Hepatocyte (in vitro differentiated cells): ENCODE data around the gene RPS15. TPM values are rescaled to one million over a fixed set of nuclear protein-coding genes. Genes with fewer than 3 reads are reported as not detected.

Experiments used
- DNase-seq: peaks from one replicate; pipeline ENCODE4 v3.0.0-alpha.2; 2016; ENCODE audit warnings: low spot score
- H2AFZ ChIP-seq: fragments of 200-600 bp; sonication (generic); 2 replicates; pipeline ENCODE4 v1.6.0; 2016; ENCODE audit warnings: antibody characterized with exemption, mild to moderate bottlenecking
- H3K27ac ChIP-seq: fragments of 200-600 bp; sonication (generic); 2 replicates; pipeline ENCODE4 v1.5.1; 2016; ENCODE audit warnings: mild to moderate bottlenecking
- H3K27me3 ChIP-seq: fragments of 200-600 bp; sonication (generic); 2 replicates; pipeline ENCODE4 v1.6.1; 2016
- H3K36me3 ChIP-seq: fragments of 200-600 bp; sonication (generic); replicated peaks from 2 replicates; pipeline ENCODE4 v1.5.1; 2016; ENCODE audit warnings: low read depth; ENCODE audit not compliant: insufficient read depth
- H3K4me1 ChIP-seq: fragments of 200-600 bp; sonication (generic); 2 replicates; pipeline ENCODE4 v1.5.1; 2016; ENCODE audit warnings: mild to moderate bottlenecking, moderate library complexity; ENCODE audit not compliant: insufficient read depth
- H3K4me2 ChIP-seq: fragments of 200-600 bp; sonication (generic); 2 replicates; pipeline ENCODE4 v1.6.0; 2016
- H3K4me3 ChIP-seq: fragments of 200-600 bp; sonication (generic); 2 replicates; pipeline ENCODE4 v1.5.1; 2016; ENCODE audit warnings: mild to moderate bottlenecking
- H3K79me2 ChIP-seq: fragments of 200-600 bp; sonication (generic); 2 replicates; pipeline ENCODE4 v1.6.0; 2017; ENCODE audit warnings: mild to moderate bottlenecking
- H3K9me2 ChIP-seq: fragments of 200-600 bp; sonication (generic); replicated peaks from 2 replicates; pipeline ENCODE4 v1.6.0; 2017; ENCODE audit warnings: mild to moderate bottlenecking; ENCODE audit not compliant: insufficient read depth
- H3K9me3 ChIP-seq: fragments of 200-600 bp; sonication (generic); 2 replicates; pipeline ENCODE4 v1.5.1; 2016; ENCODE audit warnings: low read depth, mild to moderate bottlenecking
- H4K20me1 ChIP-seq: fragments of 200-600 bp; sonication (generic); 2 replicates; pipeline ENCODE4 v1.6.0; 2016; ENCODE audit warnings: mild to moderate bottlenecking; ENCODE audit not compliant: insufficient read depth, poor library complexity, severe bottlenecking
- EZH2 ChIP-seq: fragments of 200-600 bp; sonication (generic); IDR thresholded peaks from 2 replicates; pipeline ENCODE4 v1.6.1; 2016; ENCODE audit warnings: antibody characterized with exemption, mild to moderate bottlenecking, borderline replicate concordance
- EZH2phosphoT487 ChIP-seq: fragments of 200-600 bp; sonication (generic); IDR thresholded peaks from one replicate; pipeline ENCODE4 v1.6.1; 2018; ENCODE audit warnings: antibody characterized with exemption, mild to moderate bottlenecking, low read depth, moderate library complexity; ENCODE audit not compliant: unreplicated experiment, severe bottlenecking
- WGBS: methylation state at CpG from one replicate; pipeline ENCODE4 v1.1.6; 2016; ENCODE audit warnings: low lambda C conversion rate; ENCODE audit errors: missing lambda C conversion rate; 5-methylcytosine and 5-hydroxymethylcytosine counted together
- polyA plus RNA-seq: library from polyadenylated mRNA; unstranded; fragments of >200 nt; fragmentation: Nextera tagmentation; extraction: Ambion mirVana; gene quantifications from 2 replicates; pipeline ENCODE4 v1.2.1, GENCODE V29; 2016
- total RNA-seq: library from RNA; depleted of rRNA; stranded (reverse); fragments of >200 nt; gene quantifications from 2 replicates; pipeline ENCODE4 v1.2.3, GENCODE V29; 2014
- TF ChIP-seq, protein P1 (sequence below): fragments of 200-600 bp; sonication (generic); IDR thresholded peaks from 2 replicates; pipeline ENCODE4 v1.5.1; 2016; ENCODE audit warnings: antibody characterized with exemption, mild to moderate bottlenecking; ENCODE audit not compliant: poor library complexity

RPS15 gene
- total and polyA plus RNA-seq, 2 experiments from 2014 or later: 938 to 1,556 TPM

DNA sequence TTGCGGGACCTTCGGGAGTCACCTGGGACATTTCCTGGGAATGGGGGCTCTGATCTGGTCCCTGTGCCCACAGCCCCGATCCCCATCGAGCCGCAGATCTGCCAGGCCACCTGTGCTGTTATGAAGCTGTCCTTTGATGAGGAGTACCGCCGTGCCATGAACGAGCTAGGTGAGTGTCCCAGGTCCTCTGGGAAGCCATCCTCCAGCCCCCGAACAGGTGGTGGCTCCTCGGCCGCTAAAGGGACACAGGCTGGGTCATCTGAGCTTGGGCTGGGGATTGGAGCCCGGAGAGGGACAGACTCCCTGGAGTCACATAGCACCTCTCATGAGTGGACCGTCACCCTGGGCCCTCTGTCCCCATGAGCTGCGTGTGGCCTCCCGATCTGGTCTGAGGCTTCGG is 19.7 kb downstream of the RPS15 start:
- no peak overlapping the region for H3K4me2 ChIP-seq
- H3K4me3 ChIP-seq: no peak overlapping the region
- H3K4me1 ChIP-seq: no peaks in the 10 kb centered on the region
- WGBS: 87% methylated on average over 12 of the region's 16 CpGs
- no peaks in the 10 kb centered on the region for H3K36me3 ChIP-seq
- H4K20me1 ChIP-seq: no peaks in the 10 kb centered on the region
- no peak overlapping the region for H3K27ac ChIP-seq
- peaks cover 43% of the 10 kb centered on the region for H3K27me3 ChIP-seq
- no peaks in the 10 kb centered on the region for H3K79me2 ChIP-seq
- TF ChIP-seq EZH2phosphoT487: no peak
- TF ChIP-seq, protein P1, sequence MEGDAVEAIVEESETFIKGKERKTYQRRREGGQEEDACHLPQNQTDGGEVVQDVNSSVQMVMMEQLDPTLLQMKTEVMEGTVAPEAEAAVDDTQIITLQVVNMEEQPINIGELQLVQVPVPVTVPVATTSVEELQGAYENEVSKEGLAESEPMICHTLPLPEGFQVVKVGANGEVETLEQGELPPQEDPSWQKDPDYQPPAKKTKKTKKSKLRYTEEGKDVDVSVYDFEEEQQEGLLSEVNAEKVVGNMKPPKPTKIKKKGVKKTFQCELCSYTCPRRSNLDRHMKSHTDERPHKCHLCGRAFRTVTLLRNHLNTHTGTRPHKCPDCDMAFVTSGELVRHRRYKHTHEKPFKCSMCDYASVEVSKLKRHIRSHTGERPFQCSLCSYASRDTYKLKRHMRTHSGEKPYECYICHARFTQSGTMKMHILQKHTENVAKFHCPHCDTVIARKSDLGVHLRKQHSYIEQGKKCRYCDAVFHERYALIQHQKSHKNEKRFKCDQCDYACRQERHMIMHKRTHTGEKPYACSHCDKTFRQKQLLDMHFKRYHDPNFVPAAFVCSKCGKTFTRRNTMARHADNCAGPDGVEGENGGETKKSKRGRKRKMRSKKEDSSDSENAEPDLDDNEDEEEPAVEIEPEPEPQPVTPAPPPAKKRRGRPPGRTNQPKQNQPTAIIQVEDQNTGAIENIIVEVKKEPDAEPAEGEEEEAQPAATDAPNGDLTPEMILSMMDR: no peak
- no peak for TF ChIP-seq EZH2
- no peaks in the 10 kb centered on the region for H3K9me3 ChIP-seq
- DNase-seq: no peak
- no peak overlapping the region for H2AFZ ChIP-seq
- H3K9me2 ChIP-seq: no peaks in the 10 kb centered on the region

DNA sequence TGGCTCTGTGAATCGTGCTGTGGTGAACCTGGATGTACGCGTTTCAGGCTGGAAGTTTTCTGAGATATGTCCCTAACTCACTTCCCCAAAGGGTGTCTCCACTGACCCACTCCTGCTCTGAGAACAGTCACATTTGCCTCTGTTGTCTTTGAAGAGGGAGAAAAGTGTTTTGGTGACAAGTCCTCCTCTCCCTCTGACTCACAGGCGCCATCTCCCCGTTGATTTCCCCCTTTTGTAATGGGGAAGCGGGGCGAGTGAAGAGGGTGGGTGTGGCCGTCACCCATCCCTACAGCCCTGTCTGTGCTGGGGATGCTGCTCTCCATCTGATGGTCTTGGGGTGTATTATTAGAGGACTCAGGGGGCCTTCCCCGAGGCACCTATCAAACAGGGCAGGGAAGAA is 21.3 kb downstream of the RPS15 start:
- Histone ChIP-seq H3K36me3 (no peaks in the 10 kb centered on the region), H3K4me2 (no peak overlapping the region), H3K4me3 (no peak overlapping the region), H3K27ac (no peak overlapping the region), H3K4me1 (no peaks in the 10 kb centered on the region), H3K27me3 (peaks cover 28% of the 10 kb centered on the region), H3K9me2 (no peaks in the 10 kb centered on the region), H3K79me2 (no peaks in the 10 kb centered on the region), H2AFZ (no peak overlapping the region), H4K20me1 (no peaks in the 10 kb centered on the region), H3K9me3 (no peaks in the 10 kb centered on the region)
- 75% methylated on average over 9 of the region's 9 CpGs for WGBS
- no peak for DNase-seq
- no peak for TF ChIP-seq EZH2
- TF ChIP-seq, protein P1: no peak
- TF ChIP-seq EZH2phosphoT487: no peak

DNA sequence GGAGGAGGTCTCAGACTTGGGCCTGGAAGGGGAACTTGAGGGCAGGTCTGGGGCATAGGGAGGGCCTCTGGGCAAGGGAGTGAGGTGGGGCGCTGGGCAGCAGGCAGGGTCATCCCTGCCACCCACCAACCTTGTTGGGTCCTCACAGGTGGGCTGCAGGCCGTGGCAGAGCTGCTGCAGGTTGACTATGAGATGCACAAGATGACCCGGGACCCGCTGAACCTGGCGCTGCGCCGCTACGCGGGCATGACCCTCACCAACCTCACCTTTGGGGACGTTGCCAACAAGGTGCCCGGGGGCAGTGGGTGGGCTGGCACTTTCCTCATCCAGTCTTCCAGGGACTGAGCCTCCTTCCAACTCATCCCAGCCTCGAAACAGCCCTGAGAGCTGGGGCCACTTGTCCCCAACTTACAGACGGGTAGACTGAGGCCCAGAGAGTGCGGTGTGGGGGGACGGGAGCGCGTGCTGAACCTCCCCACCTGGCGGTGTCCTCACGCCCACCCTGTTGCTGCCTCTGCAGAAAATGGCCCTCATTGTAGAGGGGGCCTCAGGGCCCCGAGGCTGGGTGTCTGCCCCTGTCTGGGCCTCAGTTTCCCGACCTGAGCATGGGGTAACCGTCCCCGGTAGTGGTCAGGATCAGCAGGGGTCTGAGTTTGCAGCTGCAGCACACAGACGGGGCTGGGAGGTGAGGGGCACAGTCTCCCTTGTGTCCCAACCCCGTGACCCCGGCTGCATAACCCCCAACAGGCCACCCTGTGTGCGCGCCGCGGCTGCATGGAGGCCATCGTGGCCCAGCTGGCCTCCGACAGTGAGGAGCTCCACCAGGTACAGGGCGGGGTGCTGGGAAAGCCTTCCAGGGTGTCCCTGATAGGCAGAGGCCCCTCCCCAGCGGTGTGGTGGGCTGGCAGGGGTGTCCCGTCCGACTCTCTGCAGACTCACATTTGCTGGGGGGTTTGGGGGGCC is 22.1 kb downstream of the RPS15 start:
- 95% methylated on average over 36 of the region's 36 CpGs for WGBS
- Histone ChIP-seq H3K27me3 (peaks cover 28% of the 10 kb centered on the region), H3K27ac (no peak overlapping the region), H3K9me2 (no peaks in the 10 kb centered on the region), H2AFZ (no peak overlapping the region), H3K36me3 (no peaks in the 10 kb centered on the region), H3K4me2 (no peak overlapping the region), H3K79me2 (no peaks in the 10 kb centered on the region), H3K4me1 (no peaks in the 10 kb centered on the region), H3K4me3 (no peak overlapping the region), H3K9me3 (no peaks in the 10 kb centered on the region), H4K20me1 (peaks cover 5% of the 10 kb centered on the region)
- DNase-seq: no peak
- no peak for TF ChIP-seq EZH2

DNA sequence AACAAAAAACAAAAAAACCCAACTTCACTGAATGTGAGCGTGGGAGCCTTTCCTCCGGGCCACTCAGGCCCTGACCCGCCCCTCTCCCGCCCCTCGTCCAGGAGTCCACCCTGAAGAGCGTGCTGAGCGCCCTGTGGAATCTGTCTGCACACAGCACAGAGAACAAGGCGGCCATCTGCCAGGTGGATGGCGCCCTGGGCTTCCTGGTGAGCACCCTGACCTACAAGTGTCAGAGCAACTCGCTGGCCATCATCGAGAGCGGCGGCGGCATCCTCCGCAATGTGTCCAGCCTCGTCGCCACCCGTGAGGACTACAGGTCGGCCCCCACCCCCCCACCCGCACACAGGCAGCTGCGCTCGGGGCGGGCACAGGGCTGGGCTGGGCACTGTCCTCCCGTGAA is 23.7 kb downstream of the RPS15 start:
- 95% methylated on average over 15 of the region's 24 CpGs for WGBS
- DNase-seq: no peak
- Histone ChIP-seq H4K20me1 (peaks cover 17% of the 10 kb centered on the region), H3K4me2 (no peak overlapping the region), H3K27me3 (peaks cover 32% of the 10 kb centered on the region), H3K79me2 (no peaks in the 10 kb centered on the region), H3K9me3 (no peaks in the 10 kb centered on the region), H2AFZ (no peak overlapping the region), H3K9me2 (no peaks in the 10 kb centered on the region), H3K36me3 (no peaks in the 10 kb centered on the region), H3K27ac (no peak overlapping the region), H3K4me1 (peaks cover 11% of the 10 kb centered on the region), H3K4me3 (no peak overlapping the region)
- TF ChIP-seq, protein P1: no peak
- TF ChIP-seq EZH2 (no peak), EZH2phosphoT487 (no peak)
